Retinal pigment epithelial cell (primary cell): Measurements from ENCODE around the gene GSTT4.
"Not testable (repeated sequence)": the region's sequence is repeated elsewhere in the genome, so short reads cannot be mapped to it uniquely, and the experiment has no call there.

ENCODE experiments used
- DNase-seq: peaks from one replicate; pipeline ENCODE4 v3.0.0-alpha.2; 2010; ENCODE audit warnings: low read depth
- H3K4me3 ChIP-seq: 2 replicates; pipeline ENCODE4 v1.5.1; 2011; ENCODE audit warnings: mild to moderate bottlenecking, low read length, control low read depth, moderate library complexity
- CTCF ChIP-seq: conservative IDR thresholded peaks from 2 replicates; pipeline ENCODE4 v1.5.1; 2011; ENCODE audit warnings: low read depth, low read length, control low read depth, inconsistent platforms

The GSTT4 gene

DNA sequence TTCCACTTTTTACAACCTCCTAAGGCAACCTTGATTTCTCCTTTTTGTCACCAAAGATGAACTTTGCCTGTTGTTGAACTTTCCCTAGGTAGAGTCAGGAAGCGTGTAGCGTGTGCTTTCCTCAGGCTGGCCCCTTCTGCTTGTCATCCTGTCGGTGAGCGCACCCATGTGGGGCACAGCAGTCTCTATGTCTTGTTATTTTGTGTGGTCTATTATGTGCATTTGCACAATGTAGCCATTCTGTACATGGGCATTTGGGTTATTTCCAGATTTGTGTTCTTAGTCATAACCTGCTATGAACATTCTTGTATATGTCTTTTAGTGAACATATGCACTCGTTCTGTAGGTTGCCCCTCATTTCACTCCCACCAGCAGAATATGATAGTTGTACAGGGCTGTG lies 40.8 kb upstream of the GSTT4 start:
- TF ChIP-seq CTCF, result no peak
- DNase-seq, result no peak
- H3K4me3 ChIP-seq, result no peak overlapping the region

GRCh38 chr22:24043958-24044357 lies 38.7 kb upstream of the GSTT4 start:
- no peak for DNase-seq
- TF ChIP-seq CTCF, result no peak
- no peak overlapping the region for H3K4me3 ChIP-seq

DNA sequence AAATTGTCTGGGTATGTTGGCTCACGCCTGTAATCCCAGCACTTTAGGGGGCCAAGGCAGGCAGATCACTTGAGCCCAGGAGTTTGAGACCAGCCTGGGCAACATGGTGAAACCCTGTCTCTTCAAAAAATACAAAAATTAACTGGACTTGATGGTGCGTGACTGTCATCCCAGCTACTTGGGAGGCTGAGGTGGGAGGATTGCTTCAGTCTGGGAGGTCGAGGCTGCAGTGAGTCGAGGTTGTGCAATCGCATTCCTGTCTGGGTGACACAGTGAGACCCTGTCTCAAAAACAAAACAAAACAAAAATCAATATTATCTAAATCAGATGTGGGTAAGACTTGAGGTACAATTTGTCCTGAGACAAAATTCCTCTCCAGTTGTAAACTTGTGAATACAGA lies 38.2 kb upstream of the GSTT4 start:
- not testable (repeated sequence) for H3K4me3 ChIP-seq, DNase-seq

DNA sequence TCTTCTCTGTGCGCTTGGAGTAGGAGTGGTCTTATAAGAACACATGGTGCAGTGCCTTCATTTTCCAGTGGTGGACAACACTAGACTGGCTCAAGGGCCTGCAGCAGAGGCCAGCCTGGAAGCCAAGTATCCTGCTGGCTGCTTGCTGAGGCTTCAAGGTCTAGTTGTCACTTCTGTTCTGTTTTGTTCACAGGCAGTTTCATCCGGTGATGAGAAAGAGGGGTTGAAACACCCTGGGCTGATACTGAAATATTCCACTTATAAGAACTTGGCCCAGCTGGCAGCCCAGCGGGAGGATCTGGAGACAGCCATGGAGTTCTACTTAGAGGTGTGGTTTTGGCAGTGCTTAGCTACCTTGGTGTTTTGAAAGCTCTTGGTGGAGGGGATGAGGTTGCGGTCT lies 35.7 kb upstream of the GSTT4 start:
- H3K4me3 ChIP-seq, result no peak overlapping the region
- TF ChIP-seq CTCF, result no peak
- no peak for DNase-seq

GRCh38 chr22:24039046-24039445 lies 33.8 kb upstream of the GSTT4 start:
- no peak overlapping the region for H3K4me3 ChIP-seq
- DNase-seq, result no peak
- no peak for TF ChIP-seq CTCF

DNA sequence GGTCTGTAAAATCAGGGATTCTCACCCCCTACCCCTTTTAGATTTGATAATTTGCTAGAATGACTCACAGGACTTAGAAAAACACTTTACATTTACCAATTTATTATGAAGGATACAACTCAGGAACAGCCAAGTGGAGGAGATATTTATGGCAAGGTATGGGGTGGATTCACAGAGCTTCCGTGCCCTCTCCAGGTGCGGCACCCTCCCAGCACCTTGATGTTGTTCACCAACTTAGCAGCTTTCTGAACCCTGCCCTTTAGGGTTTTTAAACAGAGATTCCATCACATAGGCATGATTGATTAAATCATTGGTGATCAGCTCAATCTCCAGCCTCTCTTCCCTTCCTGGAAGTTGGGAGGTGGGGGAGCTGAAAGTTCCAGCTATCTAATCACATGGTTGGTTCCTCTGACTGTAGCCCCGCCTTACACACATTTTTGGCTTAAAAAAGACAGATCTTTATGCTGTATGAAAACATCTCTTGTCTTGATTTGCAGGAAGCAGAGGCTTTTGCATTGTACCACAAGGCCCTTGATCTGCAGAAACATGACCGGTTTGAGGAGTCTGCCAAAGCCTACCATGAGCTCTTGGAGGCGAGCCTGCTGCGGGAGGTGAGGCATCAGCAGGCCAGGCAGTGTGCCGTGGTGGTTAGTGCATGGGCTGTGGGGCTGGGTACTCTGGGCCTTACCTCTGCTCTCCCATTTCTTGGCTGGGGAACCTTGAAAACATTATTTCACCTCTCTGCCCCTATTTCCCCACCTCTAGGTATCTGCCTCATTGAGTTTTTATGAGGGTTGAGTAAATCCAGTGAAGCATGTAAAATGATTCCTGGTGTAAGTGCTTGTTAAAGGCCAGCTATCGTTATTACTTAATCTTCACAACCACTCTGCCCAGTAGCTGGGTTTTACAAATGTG lies 32.9 kb upstream of the GSTT4 start:
- H3K4me3 ChIP-seq, result no peak overlapping the region
- DNase-seq, result no peak

GRCh38 chr22:24035296-24035695 lies 30.0 kb upstream of the GSTT4 start:
- H3K4me3 ChIP-seq, result no peak overlapping the region
- no peak for TF ChIP-seq CTCF
- no peak for DNase-seq

More for the DNA sequence above, 32.9 kb upstream of the GSTT4 start:
- no peak for TF ChIP-seq CTCF
